Panc1 (cell line): ENCODE data around the gene CCNG2. TPM values are rescaled to one million over a fixed set of nuclear protein-coding genes. Genes with fewer than 3 reads are reported as not detected.

Experiments used
- ATAC-seq: fragments of 200-7000 bp; cut with Tn5 transposase; 2 replicates; pipeline ENCODE4 v1.9.1; 2020; ENCODE audit warnings: mild to moderate bottlenecking, moderate library complexity
- BruUV-seq: library from RNA; stranded (reverse); fragments of 400-500 nt; replicated peaks from 2 replicates; lab custom pipeline; 2021; lab: Mats Ljungman, UMichigan
- CTCF ChIA-PET: fragments of 300-600 bp; sonication (Branson Sonifier 250); formaldehyde crosslinking; loops from one replicate; lab custom pipeline; 2022; ENCODE audit warnings: antibody characterized with exemption; lab: Charles Lee
- POLR2A ChIA-PET: fragments of 300-600 bp; sonication (Branson Sonifier 250); formaldehyde crosslinking; loops from one replicate; lab custom pipeline; 2022; ENCODE audit warnings: antibody characterized with exemption; lab: Charles Lee
- DNase-seq: peaks from one replicate; pipeline ENCODE4 v3.0.0-alpha.2; 2010; ENCODE audit warnings: low read depth, low spot score
- H3K27ac ChIP-seq: 2 replicates; pipeline ENCODE4 v1.5.1; 2011; ENCODE audit warnings: mild to moderate bottlenecking, low read length, inconsistent platforms
- H3K27me3 ChIP-seq: fragments of 200-500 bp; sonication (Bioruptor generic); 2 replicates; pipeline ENCODE4 v1.6.0; 2014; ENCODE audit warnings: low read length, inconsistent platforms; ENCODE audit not compliant: control insufficient read depth, insufficient read depth
- H3K36me3 ChIP-seq: fragments of 200-500 bp; sonication (Bioruptor generic); 2 replicates; pipeline ENCODE4 v1.5.1; 2014; ENCODE audit warnings: inconsistent platforms, mild to moderate bottlenecking, low read length, moderate library complexity; ENCODE audit not compliant: control insufficient read depth, insufficient read depth
- H3K4me1 ChIP-seq: 2 replicates; pipeline ENCODE4 v1.5.1; 2011; ENCODE audit warnings: inconsistent platforms, mild to moderate bottlenecking, low read length, moderate library complexity; ENCODE audit not compliant: control insufficient read depth, insufficient read depth
- H3K4me3 ChIP-seq, 2 experiments: 2 replicates each; pipeline ENCODE4 v1.5.1; 2011 to 2012; ENCODE audit warnings: low read depth in 2 of 2, low read length in 2 of 2, mild to moderate bottlenecking in 2 of 2, inconsistent platforms in 1 of 2, moderate library complexity in 1 of 2
- H3K9me3 ChIP-seq: fragments of 200-500 bp; sonication (Bioruptor generic); 2 replicates; pipeline ENCODE4 v1.5.1; 2014; ENCODE audit warnings: low read depth, mild to moderate bottlenecking, inconsistent platforms, low read length, moderate library complexity; ENCODE audit not compliant: control insufficient read depth, insufficient read depth
- CTCF ChIP-seq: fragments of 450-650 bp; IDR thresholded peaks from 2 replicates; pipeline ENCODE4 v1.5.1; 2017; ENCODE audit warnings: mild to moderate bottlenecking
- POLR2AphosphoS5 ChIP-seq: IDR thresholded peaks from 2 replicates; pipeline ENCODE4 v1.6.1; 2012; ENCODE audit warnings: mild to moderate bottlenecking, low read depth, low read length, moderate library complexity
- REST ChIP-seq, 2 experiments: IDR thresholded peaks; 2 replicates each; pipeline ENCODE4 v1.6.1; 2011 to 2012; ENCODE audit warnings: low read depth in 2 of 2, control low read depth in 1 of 2, low read length in 1 of 2, mild to moderate bottlenecking in 1 of 2, moderate library complexity in 1 of 2; ENCODE audit not compliant: insufficient read depth in 1 of 2
- SIN3A ChIP-seq: IDR thresholded peaks from 2 replicates; pipeline ENCODE4 v1.6.1; 2012; ENCODE audit warnings: low read depth, mild to moderate bottlenecking, low read length, moderate library complexity, borderline replicate concordance; ENCODE audit not compliant: insufficient read depth
- TCF7L2 ChIP-seq: IDR thresholded peaks from 2 replicates; pipeline ENCODE4 v1.6.1; 2011; ENCODE audit warnings: mild to moderate bottlenecking, low read depth, low read length, inconsistent platforms
- in situ Hi-C: cut with HindIII; loops from 2 replicates; pipeline ENCODE4 v1.10.0; 2016; ENCODE audit warnings: low sequenced_read_pairs, low pct_unique_long_range_greater_than_20kb
- intact Hi-C: fragments of 100-400 bp; cut with micrococcal nuclease; formaldehyde crosslinking; loops from one replicate; pipeline ENCODE4 v1.10.0; 2022; ENCODE audit not compliant: unreplicated experiment
- total RNA-seq: library from RNA; stranded (reverse); gene quantifications from one replicate; pipeline ENCODE4 v1.2.1, GENCODE V29; 2021; ENCODE audit not compliant: unreplicated experiment

The CCNG2 gene
- total RNA-seq, 1 experiment from 2014 or later, result 18.4 TPM

- DNase-seq, result no peak
- intact Hi-C loops, result no loop called here
- CTCF ChIA-PET, result no interaction called here
- POLR2A ChIA-PET, result no interaction called here
- Histone ChIP-seq H3K4me3 (no peak overlapping the region), H3K4me1 (no peaks in the 10 kb centered on the region), H3K36me3 (no peaks in the 10 kb centered on the region), H3K27ac (no peak overlapping the region), H3K9me3 (no peaks in the 10 kb centered on the region), H3K27me3 (no peaks in the 10 kb centered on the region)
- no peak for ATAC-seq
- no TSS peak for BruUV-seq
- in situ Hi-C loops, result no loop called here
- TF ChIP-seq POLR2AphosphoS5, result no peak
- no peak for TF ChIP-seq SIN3A
These were observed 31.7 kb downstream of the CCNG2 start for GRCh38 chr4:77188498-77189220.

- in situ Hi-C loops, result no loop called here
- BruUV-seq, result no TSS peak
- ATAC-seq, result no peak
These were observed 32.4 kb downstream of the CCNG2 start for GRCh38 chr4:77189412-77189811.

More at GRCh38 chr4:77189412-77189811, 32.4 kb downstream of the CCNG2 start:
- Histone ChIP-seq H3K4me1 (no peaks in the 10 kb centered on the region), H3K9me3 (no peaks in the 10 kb centered on the region), H3K36me3 (no peaks in the 10 kb centered on the region), H3K27me3 (no peaks in the 10 kb centered on the region; the same call in 1 of the 2 replicates), H3K4me3 (no peak overlapping the region), H3K27ac (no peak overlapping the region)
- no peak for DNase-seq
- POLR2A ChIA-PET, result no interaction called here
- TF ChIP-seq REST (IDR thresholded peaks at IDR 0.05; ENCODE audit: insufficient read depth in 1 of 2, low read depth in 2 of 2, low read length in 1 of 2), result no peak
- no peak for TF ChIP-seq SIN3A
- no peak for TF ChIP-seq TCF7L2
- TF ChIP-seq CTCF, result no peak
- no peak for TF ChIP-seq POLR2AphosphoS5
- CTCF ChIA-PET, result no interaction called here
- intact Hi-C loops, result no loop called here
